H1 (cell line): ENCODE measurements around the gene RNU7-1. TPM values are rescaled to one million over a fixed set of nuclear protein-coding genes. Genes with fewer than 3 reads are reported as not detected.

Experiments used
- CTCF ChIA-PET: fragments of 300-600 bp; sonication (Branson Sonifier 250); formaldehyde crosslinking; loops from one replicate; lab custom pipeline; 2021; ENCODE audit not compliant: partially characterized antibody; lab: Charles Lee
- POLR2A ChIA-PET: fragments of 300-600 bp; sonication (Branson Sonifier 250); formaldehyde crosslinking; loops from one replicate; lab custom pipeline; 2021; ENCODE audit warnings: inconsistent platforms; ENCODE audit not compliant: partially characterized antibody; lab: Charles Lee
- DNase-seq, 2 experiments: peaks; one replicate each; pipeline versions ENCODE4 v3.0.0 to v3.0.0-alpha.2; 2010 to 2022; ENCODE audit warnings: low spot score in 2 of 2, low read depth in 1 of 2, mixed read lengths in 1 of 2
- FAIRE-seq: peaks from 2 replicates; lab custom pipeline; 2011; peaks lifted over from hg19 to GRCh38; lab: Jason Lieb, UNC
- H2AFZ ChIP-seq: 2 replicates; pipeline ENCODE4 v1.8.1; 2012; ENCODE audit warnings: low read length, inconsistent platforms
- H2AK5ac ChIP-seq: 2 replicates; pipeline ENCODE4 v1.6.1; 2013; ENCODE audit warnings: low read depth, low read length
- H2BK120ac ChIP-seq: replicated peaks from 2 replicates; pipeline ENCODE3; 2013; ENCODE audit warnings: low read depth, low read length, inconsistent platforms
- H2BK12ac ChIP-seq: 2 replicates; pipeline ENCODE4 v1.6.1; 2013; ENCODE audit warnings: low read depth, low read length
- H2BK15ac ChIP-seq: 2 replicates; pipeline ENCODE4 v1.6.1; 2013; ENCODE audit warnings: low read length
- H2BK20ac ChIP-seq: 2 replicates; pipeline ENCODE4 v1.6.1; 2013; ENCODE audit warnings: low read length
- H2BK5ac ChIP-seq: 2 replicates; pipeline ENCODE4 v1.6.1; 2013; ENCODE audit warnings: low read depth, low read length
- H3K14ac ChIP-seq: 2 replicates; pipeline ENCODE4 v1.6.1; 2013; ENCODE audit warnings: inconsistent platforms; ENCODE audit not compliant: insufficient read length
- H3K18ac ChIP-seq: 2 replicates; pipeline ENCODE4 v1.6.1; 2013; ENCODE audit warnings: low read length; ENCODE audit errors: extremely low read depth
- H3K23ac ChIP-seq: 2 replicates; pipeline ENCODE4 v1.6.1; 2013; ENCODE audit warnings: inconsistent platforms; ENCODE audit not compliant: insufficient read length
- H3K23me2 ChIP-seq: 2 replicates; pipeline ENCODE4 v1.6.1; 2013; ENCODE audit warnings: low read depth, low read length
- H3K27ac ChIP-seq: 2 replicates; pipeline ENCODE4 v1.6.1; 2011; ENCODE audit warnings: low read depth, low read length, inconsistent platforms
- H3K27me3 ChIP-seq, 4 experiments: replicated peaks in 1 of 4; 1 replicate in 1 of 4; 2 replicates in 3 of 4; pipeline versions ENCODE4 v1.6.1 to v1.8.1; 2011 to 2013; ENCODE audit warnings: low read length in 3 of 4, mild to moderate bottlenecking in 3 of 4, inconsistent platforms in 2 of 4, mixed read lengths in 2 of 4, moderate library complexity in 1 of 4; ENCODE audit not compliant: control insufficient read depth in 3 of 4, insufficient read depth in 3 of 4; ENCODE audit errors: extremely low read depth in 1 of 4
- H3K36me3 ChIP-seq, 4 experiments: 2 replicates each; pipeline versions ENCODE4 v1.6.1 to v1.8.1; 2011 to 2013; ENCODE audit warnings: mild to moderate bottlenecking in 4 of 4, low read length in 3 of 4, moderate library complexity in 2 of 4, control low read depth in 1 of 4, inconsistent platforms in 1 of 4; ENCODE audit not compliant: insufficient read depth in 4 of 4, control insufficient read depth in 2 of 4
- H3K4ac ChIP-seq: replicated peaks from 2 replicates; pipeline ENCODE3; 2013; ENCODE audit warnings: low read length, low read depth, mixed read lengths, inconsistent platforms; ENCODE audit not compliant: insufficient read length
- H3K4me1 ChIP-seq, 4 experiments: replicated peaks in 1 of 4; 1 replicate in 1 of 4; 2 replicates in 3 of 4; pipeline versions ENCODE4 v1.6.1 to v1.8.1; 2011 to 2013; ENCODE audit warnings: low read length in 3 of 4, inconsistent platforms in 2 of 4, mixed read lengths in 1 of 4; ENCODE audit not compliant: insufficient read depth in 4 of 4, control insufficient read depth in 3 of 4
- H3K4me2 ChIP-seq, 2 experiments: 2 replicates each; pipeline versions ENCODE4 v1.6.1 to v1.8.1; 2011 to 2013; ENCODE audit warnings: low read depth in 2 of 2, low read length in 2 of 2, control low read depth in 1 of 2, inconsistent platforms in 1 of 2, mild to moderate bottlenecking in 1 of 2; ENCODE audit not compliant: insufficient read depth in 1 of 2
- H3K4me3 ChIP-seq, 4 experiments: fragments of 200-600, 300-600 bp in 1 of 4; sonication (generic), shearing (Covaris generic), sonication (Bioruptor Twin) in 1 of 4; 2 replicates each; pipeline versions ENCODE4 v1.5.1 to v1.8.1; 2011 to 2016; ENCODE audit warnings: low read length in 4 of 4, low read depth in 3 of 4, control low read depth in 2 of 4, inconsistent platforms in 2 of 4, mild to moderate bottlenecking in 2 of 4, mixed read lengths in 1 of 4, moderate library complexity in 1 of 4; ENCODE audit not compliant: insufficient read depth in 2 of 4; ENCODE audit errors: extremely low read depth in 1 of 4
- H3K56ac ChIP-seq: replicated peaks from 2 replicates; pipeline ENCODE3; 2013; ENCODE audit warnings: low read depth, mild to moderate bottlenecking, mixed read lengths, low read length, inconsistent platforms; ENCODE audit not compliant: insufficient read length
- H3K79me1 ChIP-seq: 2 replicates; pipeline ENCODE4 v1.6.1; 2013; ENCODE audit warnings: low read depth, low read length, control low read depth
- H3K79me2 ChIP-seq, 2 experiments: 2 replicates each; pipeline versions ENCODE4 v1.6.1 to v1.8.1; 2012 to 2013; ENCODE audit warnings: low read length in 2 of 2, mild to moderate bottlenecking in 2 of 2, inconsistent platforms in 1 of 2; ENCODE audit not compliant: insufficient read depth in 2 of 2, control insufficient read depth in 1 of 2
- H3K9ac ChIP-seq, 4 experiments: replicated peaks in 1 of 4; 1 replicate in 1 of 4; 2 replicates in 3 of 4; pipeline versions ENCODE4 v1.6.1 to v1.8.1; 2011 to 2013; ENCODE audit warnings: low read depth in 3 of 4, low read length in 3 of 4, control low read depth in 2 of 4, mild to moderate bottlenecking in 2 of 4, moderate library complexity in 2 of 4, inconsistent platforms in 1 of 4; ENCODE audit errors: extremely low read depth in 1 of 4
- H3K9me3 ChIP-seq, 2 experiments: 2 replicates each; pipeline versions ENCODE4 v1.6.1 to v1.8.1; 2012 to 2013; ENCODE audit warnings: mild to moderate bottlenecking in 2 of 2, moderate library complexity in 2 of 2, control low read depth in 1 of 2, inconsistent platforms in 1 of 2, low read depth in 1 of 2, low read length in 1 of 2, mixed read lengths in 1 of 2; ENCODE audit not compliant: insufficient read depth in 2 of 2
- H4K20me1 ChIP-seq, 2 experiments: replicated peaks in 1 of 2; 2 replicates each; pipeline versions ENCODE3 to v1.8.1; 2011 to 2013; ENCODE audit warnings: inconsistent platforms in 2 of 2, low read length in 2 of 2, mild to moderate bottlenecking in 1 of 2; ENCODE audit not compliant: insufficient read depth in 2 of 2, control insufficient read depth in 1 of 2
- H4K5ac ChIP-seq: 2 replicates; pipeline ENCODE4 v1.6.1; 2013; ENCODE audit warnings: low read length, low read depth, mixed read lengths, inconsistent platforms; ENCODE audit not compliant: insufficient read length
- H4K8ac ChIP-seq: 2 replicates; pipeline ENCODE4 v1.8.0; 2013; ENCODE audit warnings: mild to moderate bottlenecking, moderate library complexity, low read length, inconsistent platforms; ENCODE audit not compliant: insufficient read depth; ENCODE audit errors: extremely low read depth
- H4K91ac ChIP-seq: replicated peaks from 2 replicates; pipeline ENCODE3; 2013; ENCODE audit warnings: low read length, mixed read lengths, inconsistent platforms; ENCODE audit not compliant: insufficient read length
- EGR1 ChIP-seq: IDR thresholded peaks from 2 replicates; pipeline ENCODE4 v1.6.1; 2011; ENCODE audit warnings: low read depth, low read length, borderline replicate concordance
- SRF ChIP-seq: IDR thresholded peaks from 2 replicates; pipeline ENCODE4 v1.6.1; 2011; ENCODE audit warnings: mild to moderate bottlenecking, low read depth, low read length, moderate library complexity
- TAF7 ChIP-seq: optimal IDR thresholded peaks from 2 replicates; pipeline ENCODE3; 2011; ENCODE audit warnings: low read depth, mild to moderate bottlenecking, inconsistent platforms, low read length, moderate library complexity, borderline replicate concordance
- WGBS, 2 experiments: shearing (Covaris generic) in 1 of 2; methylation state at CpG; one replicate each; pipeline versions ENCODE4 v1.1.6 to v1.1.7; 2013 to 2015; ENCODE audit warnings: low lambda C conversion rate in 2 of 2, mixed read lengths in 2 of 2, inconsistent platforms in 1 of 2, low coverage in 1 of 2, missing lambda C conversion rate in 1 of 2; ENCODE audit not compliant: insufficient replicate concordance in 2 of 2, insufficient coverage in 1 of 2, insufficient read length in 1 of 2; ENCODE audit errors: extremely low coverage in 1 of 2, missing lambda C conversion rate in 1 of 2; 5-methylcytosine and 5-hydroxymethylcytosine counted together
- polyA plus RNA-seq, 7 experiments: library from polyadenylated mRNA; depleted of rRNA in 3 of 7; stranded (reverse) in 5 of 7; unstranded in 2 of 7; fragments of >200 nt in 5 of 7; fragments of 200-250 nt in 2 of 7; gene quantifications; 1 replicate in 5 of 7; 2 replicates in 1 of 7; 4 replicates in 1 of 7; pipeline versions ENCODE4 v1.2.1 to v1.2.3, GENCODE V29; 2011 to 2013; ENCODE audit warnings: missing spikeins in 2 of 7, mixed read lengths in 2 of 7
- total RNA-seq: library from RNA; stranded (reverse); fragmentation: NEBNext Ultra II Directional; extraction: Animal tissue kit (Norgen Biotek cat#: 25700); gene quantifications from 2 replicates; pipeline ENCODE4 v1.2.1, GENCODE V29; 2021

The RNU7-1 gene
- total and polyA plus RNA-seq, 2 of the 8 experiments (the other 6 are each of a cell fraction or from before 2014, with no cell fraction given): not detected

DNA sequence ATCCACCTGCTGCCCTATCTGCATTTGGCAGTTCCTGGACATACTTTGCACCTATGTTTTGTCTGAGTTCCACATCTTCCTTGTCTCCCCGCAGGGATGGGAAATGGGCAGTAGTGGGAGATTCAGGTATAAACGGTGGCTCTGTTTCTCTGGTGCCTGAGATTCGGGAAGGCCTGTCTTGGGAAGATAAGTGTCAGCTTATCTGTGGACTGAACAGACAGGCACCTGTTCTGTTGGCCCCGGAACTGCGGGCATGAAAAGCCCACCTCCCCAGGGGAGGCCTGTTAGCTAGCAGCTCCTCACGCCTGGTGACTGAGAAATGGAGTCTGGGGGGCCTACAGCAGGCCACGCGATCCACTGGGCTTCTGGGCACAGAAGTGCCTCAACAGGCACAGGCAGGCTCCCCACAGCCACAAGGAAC lies 21.0 kb downstream of the RNU7-1 start:
- Histone ChIP-seq H3K27me3 (no peaks in the 10 kb centered on the region), H3K4me1 (peaks cover 12 to 48% (median 32%) of the 10 kb centered on the region in 4 experiments), H3K23me2 (peaks cover 16% of the 10 kb centered on the region; the same call in 1 of the 2 replicates), H2BK120ac (no peak overlapping the region), H3K36me3 (peaks cover 28 to 45% (median 32%) of the 10 kb centered on the region in 4 experiments), H4K20me1 (peaks cover 2 to 4% of the 10 kb centered on the region in 2 experiments), H3K4me3 (peak overlapping the region in 2 of 4 experiments; percentile 23 to 79; a peak in 3 of 8 replicates), H4K5ac (peak overlapping the region; percentile 34), H3K23ac (no peak overlapping the region), H3K56ac (peak overlapping the region; percentile 37), H3K14ac (no peak overlapping the region), H2BK20ac (no peak overlapping the region), H2BK5ac (peak overlapping the region; percentile 94), H2BK12ac (0 out of 2 replicates have a peak overlapping the region, but pooled peaks have one; percentile 68), H3K79me1 (peaks cover 2% of the 10 kb centered on the region; the same call in 1 of the 2 replicates), H3K4ac (peak overlapping the region; percentile 82), H3K27ac (0 out of 2 replicates have a peak overlapping the region, but pooled peaks have one; percentile 13), H3K9me3 (no peaks in the 10 kb centered on the region), H3K18ac (peak overlapping the region; percentile 76), H2AK5ac (peak overlapping the region; percentile 89), H4K91ac (no peak overlapping the region), H4K8ac (peak overlapping the region; percentile 72; the same call in 1 of the 2 replicates), H2BK15ac (peak overlapping the region; percentile 41; the same call in 1 of the 2 replicates), H3K79me2 (peaks cover 6 to 31% of the 10 kb centered on the region in 2 experiments; a peak in 3 of 4 replicates), H2AFZ (no peak overlapping the region), H3K4me2 (peak overlapping the region; percentile 66 to 93), H3K9ac (peak overlapping the region in 2 of 4 experiments; percentile 6 to 13; a peak in 4 of 7 replicates)
- no peak for FAIRE-seq
- TF ChIP-seq EGR1 (0 out of 2 replicates have a peak, but pooled peaks have one; percentile 16), TAF7 (peak; percentile 33), SRF (no peak)
- 85% methylated on average over 8 of the region's 8 CpGs; no CpG with 5 or more reads in 1 of the 2 experiments for WGBS, 2 experiments
- no peak for DNase-seq
- ChIA-PET POLR2A (interaction anchor here (0.5 to 44.0 kb wide), 12 partner anchors 4 to 144 kb away, joined by 3 to 1596 read pairs (median 8); partner anchors contain the start of genes ATN1, C12orf57, C1R and C1RL), CTCF (interaction anchor here (0.6 to 12.2 kb wide), 32 partner anchors 10 to 944 kb away, joined by 3 to 277 read pairs (median 4); partner anchors contain the start of genes C12orf57, C1RL, PTPN6 and RNU7-1)
